GM12872 (cell line): ENCODE measurements around the gene REV1.

Source experiments
- TF ChIP-seq, protein P1 (sequence below): IDR thresholded peaks from 3 replicates; pipeline ENCODE4 v1.5.1; 2011; ENCODE audit warnings: low read depth, mild to moderate bottlenecking, low read length, moderate library complexity; ENCODE audit not compliant: insufficient read depth

REV1 gene

DNA sequence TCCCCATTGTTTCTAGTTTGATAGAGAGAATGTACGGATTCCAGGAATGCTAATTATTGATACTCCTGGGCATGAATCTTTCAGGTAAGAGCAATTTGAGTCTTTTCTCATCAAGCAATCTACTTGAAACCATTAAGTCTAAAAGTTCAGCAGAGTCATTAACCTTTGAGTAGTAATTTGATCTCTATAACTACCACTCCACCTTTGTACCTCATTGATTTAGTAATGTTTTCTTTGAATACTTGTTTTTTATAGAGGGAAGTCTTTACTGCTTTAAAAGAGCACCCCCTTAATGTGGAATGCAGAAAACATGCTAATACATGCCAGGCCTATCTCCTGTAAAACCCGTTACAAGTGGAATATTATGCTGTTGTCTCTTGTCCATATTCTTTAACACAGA lies 107.7 kb downstream of the REV1 start:
- TF ChIP-seq, protein P1, sequence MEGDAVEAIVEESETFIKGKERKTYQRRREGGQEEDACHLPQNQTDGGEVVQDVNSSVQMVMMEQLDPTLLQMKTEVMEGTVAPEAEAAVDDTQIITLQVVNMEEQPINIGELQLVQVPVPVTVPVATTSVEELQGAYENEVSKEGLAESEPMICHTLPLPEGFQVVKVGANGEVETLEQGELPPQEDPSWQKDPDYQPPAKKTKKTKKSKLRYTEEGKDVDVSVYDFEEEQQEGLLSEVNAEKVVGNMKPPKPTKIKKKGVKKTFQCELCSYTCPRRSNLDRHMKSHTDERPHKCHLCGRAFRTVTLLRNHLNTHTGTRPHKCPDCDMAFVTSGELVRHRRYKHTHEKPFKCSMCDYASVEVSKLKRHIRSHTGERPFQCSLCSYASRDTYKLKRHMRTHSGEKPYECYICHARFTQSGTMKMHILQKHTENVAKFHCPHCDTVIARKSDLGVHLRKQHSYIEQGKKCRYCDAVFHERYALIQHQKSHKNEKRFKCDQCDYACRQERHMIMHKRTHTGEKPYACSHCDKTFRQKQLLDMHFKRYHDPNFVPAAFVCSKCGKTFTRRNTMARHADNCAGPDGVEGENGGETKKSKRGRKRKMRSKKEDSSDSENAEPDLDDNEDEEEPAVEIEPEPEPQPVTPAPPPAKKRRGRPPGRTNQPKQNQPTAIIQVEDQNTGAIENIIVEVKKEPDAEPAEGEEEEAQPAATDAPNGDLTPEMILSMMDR = no peak

GRCh38 chr2:99380376-99381010 lies 109.3 kb downstream of the REV1 start:
- TF ChIP-seq, protein P1 = no peak

- TF ChIP-seq, protein P1 = no peak
These were observed 111.9 kb downstream of the REV1 start for GRCh38 chr2:99377879-99378278.

GRCh38 chr2:99376254-99376864 lies 113.5 kb downstream of the REV1 start:
- TF ChIP-seq, protein P1 = no peak

DNA sequence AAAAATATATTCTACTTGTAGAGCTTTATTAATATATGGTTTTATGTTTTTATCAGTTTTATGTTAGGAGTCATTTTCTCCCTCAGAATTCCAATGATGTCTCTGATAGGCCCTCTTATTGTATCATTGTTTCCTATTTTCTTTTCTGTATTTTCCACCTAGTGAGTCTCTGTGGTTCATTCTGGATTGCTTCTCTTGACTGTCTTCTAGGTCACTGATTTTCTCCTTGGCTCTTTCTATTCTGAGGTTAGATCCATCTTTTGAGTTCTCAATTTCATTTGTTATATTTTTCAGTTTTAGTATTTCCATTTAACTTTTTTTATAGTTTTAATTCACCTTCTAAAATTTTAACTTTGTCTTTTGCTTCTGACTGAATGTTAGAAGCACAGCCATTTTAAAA lies 115.1 kb downstream of the REV1 start:
- TF ChIP-seq, protein P1 = no peak

DNA sequence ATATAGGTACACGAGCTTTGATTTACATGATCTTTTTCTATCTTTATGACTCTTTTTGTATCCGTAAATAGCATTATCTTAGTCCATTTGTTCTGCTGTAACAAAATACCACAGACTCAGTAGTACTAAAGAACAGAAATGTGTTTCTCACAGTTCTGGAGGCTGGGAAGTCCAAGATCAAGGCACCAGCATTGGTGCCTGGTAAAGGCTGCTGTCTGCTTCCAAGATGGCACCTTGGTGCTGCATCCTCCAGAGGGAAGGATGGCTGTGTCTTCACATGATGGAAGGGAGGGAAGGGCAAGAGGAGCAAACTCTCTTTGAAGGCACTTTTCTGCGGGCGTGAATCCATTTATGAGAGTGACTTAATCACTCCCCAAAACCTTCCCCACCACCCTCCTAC lies 116.7 kb downstream of the REV1 start:
- TF ChIP-seq, protein P1 = no peak

DNA sequence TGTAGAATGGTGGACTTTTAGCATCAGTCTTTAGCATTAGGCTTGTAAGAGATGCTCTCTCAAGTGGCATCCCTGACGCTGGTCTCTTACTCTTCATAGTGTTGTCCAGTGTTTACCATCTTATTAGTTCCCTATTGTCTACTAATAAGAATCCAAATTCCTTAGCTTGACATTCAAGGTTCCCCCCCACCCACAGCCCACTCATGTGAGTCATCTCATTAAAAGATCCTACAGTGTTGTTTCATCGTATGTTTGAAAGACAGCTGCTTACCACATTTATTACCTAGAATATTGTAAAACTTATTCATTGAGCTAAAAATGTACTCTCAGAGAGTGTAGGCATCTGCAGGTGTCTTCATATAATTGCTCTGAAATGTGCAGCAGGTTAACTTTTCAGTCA lies 124.2 kb downstream of the REV1 start:
- TF ChIP-seq, protein P1 = no peak
